GM21423 (cell line): ENCODE results near the gene NPHP4.

Experiments
- ATAC-seq: cut with Tn5 transposase; IDR thresholded peaks from one replicate; pipeline ENCODE4 v1.9.1; 2021; ENCODE audit warnings: mild to moderate bottlenecking, moderate library complexity; ENCODE audit not compliant: unreplicated experiment

NPHP4 gene

DNA sequence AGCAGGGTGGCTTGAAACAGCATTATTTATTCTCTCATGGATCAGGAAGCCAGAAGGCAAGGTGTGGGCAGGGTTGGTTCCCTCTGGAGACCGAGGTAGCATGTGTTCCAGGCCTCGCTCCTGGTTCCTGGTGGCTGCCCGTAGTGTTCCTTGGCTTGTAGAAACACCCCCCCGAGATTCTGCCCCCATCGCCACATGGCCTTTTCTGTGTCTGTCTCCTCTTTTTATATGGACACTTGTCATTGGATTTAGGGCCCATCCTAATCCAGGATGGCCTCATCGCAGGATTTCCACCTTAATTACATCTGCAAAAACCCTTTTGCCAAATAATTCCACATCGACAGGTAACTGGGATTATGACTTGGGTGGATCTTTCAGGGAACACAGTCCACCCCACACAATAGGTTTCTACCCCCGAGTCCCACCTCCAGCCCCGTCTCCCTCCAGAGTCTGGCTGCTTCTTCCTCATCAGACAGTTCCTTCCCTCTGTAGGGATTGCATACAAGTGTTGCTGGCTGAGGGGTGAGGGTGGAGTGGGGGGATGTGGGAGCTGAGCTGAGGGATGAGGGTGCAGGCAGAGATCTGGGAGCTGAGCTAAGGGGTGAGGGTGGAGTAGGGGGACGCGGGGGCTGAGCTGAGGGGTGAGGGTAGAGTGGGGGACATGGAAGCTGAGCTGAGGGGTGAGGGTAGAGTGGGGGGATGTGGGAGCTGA lies 12.3 kb upstream of the NPHP4 start:
- no peak for ATAC-seq

DNA sequence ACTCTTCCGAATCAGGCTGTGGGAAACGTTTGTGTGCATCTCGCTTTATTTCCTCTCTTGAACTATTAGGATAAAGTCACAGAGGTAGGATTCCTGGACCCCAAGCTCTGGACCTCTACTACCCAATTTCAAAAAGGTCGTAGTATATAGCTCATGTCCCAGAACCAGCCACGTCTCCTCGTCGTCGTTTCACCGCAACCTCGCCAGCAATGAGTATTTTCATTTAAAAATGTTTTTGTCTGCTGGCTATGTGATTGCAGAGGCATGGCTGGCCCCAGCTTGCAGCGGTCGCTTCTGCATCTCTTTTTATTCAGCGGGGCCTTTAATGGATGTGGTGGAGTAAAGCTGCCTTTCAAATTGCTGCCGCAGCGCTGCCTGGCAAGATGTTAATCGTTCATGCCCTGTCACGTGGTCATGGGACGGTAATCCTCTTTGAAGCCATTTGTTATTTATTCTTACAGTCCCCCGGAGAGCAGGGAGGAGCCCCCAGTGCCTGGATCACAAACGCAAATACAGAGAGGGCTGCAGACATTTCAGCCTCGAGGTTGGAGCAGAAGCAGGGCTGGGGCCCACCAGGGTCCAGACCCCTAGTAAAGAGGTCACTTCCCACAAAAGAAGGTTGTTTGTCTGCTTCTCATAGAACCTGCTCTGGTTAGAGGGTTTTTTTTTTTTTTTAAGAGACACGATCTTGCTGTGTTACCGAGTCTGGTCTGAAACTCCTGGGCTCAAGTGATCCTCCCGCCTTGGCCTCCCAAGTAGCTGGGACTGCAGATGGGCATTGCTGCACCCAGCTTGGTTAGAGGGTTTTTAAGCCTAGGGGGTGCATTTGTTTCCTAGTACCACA lies 11.6 kb upstream of the NPHP4 start:
- ATAC-seq: no peak

DNA sequence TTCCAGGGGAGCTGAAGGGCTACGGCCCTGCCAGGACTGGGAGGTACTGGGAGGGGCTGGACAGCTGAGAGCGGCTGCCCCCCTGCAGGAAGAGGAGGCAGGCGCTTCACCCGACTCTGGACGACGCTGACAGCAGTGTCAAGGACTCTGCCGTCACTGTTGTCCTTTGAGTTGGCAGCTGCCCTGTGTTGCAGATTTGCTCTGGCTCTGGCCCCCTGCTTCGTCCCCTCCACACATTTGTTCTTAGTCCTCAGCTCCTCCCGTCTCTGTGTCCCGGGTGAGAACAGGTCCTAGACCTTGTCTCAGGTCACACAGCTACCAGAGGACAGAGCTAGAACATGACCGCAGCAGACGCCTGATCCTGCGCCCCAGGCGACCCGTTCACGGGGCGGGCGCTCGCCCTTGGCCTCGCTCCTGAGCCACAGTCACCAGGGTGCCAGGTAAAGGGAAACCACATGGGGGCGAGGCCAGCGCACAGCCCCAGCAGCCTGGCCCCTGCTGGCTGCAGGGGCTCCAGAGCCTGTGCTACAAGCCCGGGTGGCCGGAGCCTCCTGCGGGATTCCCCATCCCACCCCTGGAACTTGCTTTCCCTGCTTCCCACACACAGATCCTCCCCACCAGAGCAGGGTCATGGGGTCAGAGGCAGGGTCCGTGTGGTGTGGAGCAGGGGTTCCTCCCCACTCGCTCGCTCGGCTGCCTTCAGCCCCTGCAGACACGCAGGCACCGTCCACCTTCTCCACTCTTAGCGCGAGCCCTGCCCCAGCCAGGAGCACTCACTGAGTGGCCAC lies 10.7 kb upstream of the NPHP4 start:
- ATAC-seq: no peak

DNA sequence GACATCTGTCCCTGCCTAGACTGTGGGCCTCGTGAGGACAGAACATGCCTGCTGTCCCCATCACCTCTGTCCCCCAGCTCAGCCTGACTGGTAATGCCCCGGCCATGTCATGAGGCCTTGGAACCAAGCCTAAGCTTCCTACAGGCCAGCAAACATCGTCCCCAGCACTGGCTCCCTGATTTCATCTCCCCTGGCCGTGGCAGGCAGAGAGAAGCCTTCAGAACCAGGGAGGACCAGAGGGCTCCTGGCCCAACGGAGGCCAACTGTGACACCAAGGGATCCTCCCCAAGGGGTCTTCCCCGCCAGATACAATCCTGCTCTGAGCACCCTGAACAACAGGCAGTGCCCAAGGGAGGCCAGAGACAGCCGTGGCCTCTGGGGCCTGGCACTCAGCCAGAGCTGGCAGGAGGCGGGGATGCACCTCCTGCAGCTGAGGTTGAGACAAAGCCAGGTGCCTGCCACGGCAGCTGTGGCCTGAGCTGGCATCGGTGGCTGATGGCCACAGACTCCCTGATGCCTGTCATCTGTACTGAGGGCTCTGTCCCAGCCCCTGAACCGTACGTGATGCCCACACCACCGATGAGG lies 9.9 kb upstream of the NPHP4 start:
- ATAC-seq: no peak

DNA sequence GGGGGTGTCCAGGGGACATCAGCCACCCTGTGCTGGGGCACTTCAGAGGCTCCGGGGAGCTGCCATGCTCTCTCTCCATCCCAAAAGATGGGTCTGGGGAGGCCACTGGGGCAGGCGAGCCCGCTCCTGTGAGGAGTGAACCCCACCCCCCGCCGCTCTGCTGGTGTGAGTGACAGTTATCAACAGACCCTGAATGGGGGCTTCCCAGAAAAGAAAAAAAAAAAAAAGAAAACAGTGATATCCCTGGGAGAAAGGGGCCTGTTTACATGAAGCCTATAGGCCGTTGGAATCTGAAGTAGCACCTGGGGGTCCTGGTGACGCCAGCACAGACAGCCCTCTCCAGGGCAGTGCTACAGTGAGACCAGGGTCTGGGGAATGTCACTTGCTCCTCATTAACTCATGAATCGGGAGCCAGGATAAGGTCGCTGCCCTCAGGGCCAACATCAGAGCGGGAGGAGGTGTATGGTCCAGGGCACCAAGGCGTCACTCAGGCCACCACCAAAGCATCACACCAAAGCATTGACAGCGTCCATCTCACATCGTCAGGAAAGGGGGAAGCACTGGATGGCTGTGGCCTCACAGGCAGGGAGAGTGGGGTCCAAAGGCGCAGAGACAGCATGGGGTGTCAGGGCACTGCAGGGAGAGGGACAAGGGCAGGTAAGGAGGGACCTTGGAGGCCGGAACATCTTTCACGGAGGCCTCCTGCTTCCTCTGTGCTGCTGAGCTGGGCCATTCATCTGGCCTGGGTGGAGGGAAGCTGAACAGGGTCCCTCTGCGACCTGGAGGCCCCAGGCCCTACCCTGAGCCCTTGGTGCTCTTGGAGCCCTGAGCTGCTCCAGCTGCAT lies 8.4 kb upstream of the NPHP4 start:
- ATAC-seq: no peak

DNA sequence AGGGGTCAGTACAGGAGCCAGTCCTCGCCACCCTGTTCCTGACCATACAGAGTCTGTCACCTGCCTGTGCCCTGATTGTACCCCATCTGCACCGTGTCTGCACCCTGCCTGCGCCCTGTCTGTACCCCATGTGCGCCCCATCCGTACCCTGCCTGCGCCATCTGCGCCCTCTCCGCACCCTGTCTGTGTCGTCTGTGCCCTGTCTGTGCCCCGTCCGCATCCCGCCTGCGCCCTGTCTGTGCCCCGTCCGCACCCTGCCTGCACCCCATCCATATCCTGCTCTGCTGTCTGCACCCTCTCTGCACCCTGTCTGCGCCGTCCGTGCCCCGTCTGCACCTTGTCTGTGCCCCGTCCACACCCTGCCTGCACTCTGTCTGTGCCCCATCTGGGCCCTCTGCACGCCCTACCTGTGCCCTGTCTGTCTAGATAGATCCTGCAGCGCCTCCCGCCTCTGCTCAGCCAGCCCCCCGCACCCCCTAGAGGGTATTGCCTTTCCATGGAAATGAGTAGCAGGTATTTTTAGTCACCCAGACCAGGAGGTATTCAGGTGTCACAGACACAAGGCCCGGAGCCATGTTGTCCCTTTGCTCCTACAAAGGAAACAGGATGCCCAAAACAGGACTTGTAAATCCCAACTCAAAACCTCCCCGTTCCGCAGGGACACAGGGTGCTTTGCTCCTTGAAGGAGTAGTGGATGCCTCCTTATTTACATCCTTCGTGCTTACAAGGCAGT lies 7.7 kb upstream of the NPHP4 start:
- no peak for ATAC-seq

DNA sequence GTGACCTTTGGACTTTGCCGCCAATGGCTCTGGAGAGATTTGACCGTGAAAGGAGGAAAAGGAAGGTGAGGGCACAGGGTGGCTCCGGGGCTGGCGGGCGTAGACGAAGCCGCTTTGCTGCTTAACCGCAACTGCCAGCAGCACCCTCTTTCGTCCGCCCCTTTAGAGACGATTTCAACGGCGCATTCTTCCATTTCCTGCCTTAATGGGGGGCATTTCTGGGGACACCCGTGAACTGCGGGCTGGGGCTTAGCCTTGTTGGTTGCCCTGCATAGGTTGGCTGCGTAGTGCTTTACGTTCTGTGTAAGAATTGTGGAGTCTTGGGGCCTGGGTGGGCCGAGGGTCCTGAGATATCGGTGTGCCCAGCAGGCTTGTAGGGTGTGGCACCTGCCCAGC lies 6.7 kb upstream of the NPHP4 start:
- no peak for ATAC-seq

DNA sequence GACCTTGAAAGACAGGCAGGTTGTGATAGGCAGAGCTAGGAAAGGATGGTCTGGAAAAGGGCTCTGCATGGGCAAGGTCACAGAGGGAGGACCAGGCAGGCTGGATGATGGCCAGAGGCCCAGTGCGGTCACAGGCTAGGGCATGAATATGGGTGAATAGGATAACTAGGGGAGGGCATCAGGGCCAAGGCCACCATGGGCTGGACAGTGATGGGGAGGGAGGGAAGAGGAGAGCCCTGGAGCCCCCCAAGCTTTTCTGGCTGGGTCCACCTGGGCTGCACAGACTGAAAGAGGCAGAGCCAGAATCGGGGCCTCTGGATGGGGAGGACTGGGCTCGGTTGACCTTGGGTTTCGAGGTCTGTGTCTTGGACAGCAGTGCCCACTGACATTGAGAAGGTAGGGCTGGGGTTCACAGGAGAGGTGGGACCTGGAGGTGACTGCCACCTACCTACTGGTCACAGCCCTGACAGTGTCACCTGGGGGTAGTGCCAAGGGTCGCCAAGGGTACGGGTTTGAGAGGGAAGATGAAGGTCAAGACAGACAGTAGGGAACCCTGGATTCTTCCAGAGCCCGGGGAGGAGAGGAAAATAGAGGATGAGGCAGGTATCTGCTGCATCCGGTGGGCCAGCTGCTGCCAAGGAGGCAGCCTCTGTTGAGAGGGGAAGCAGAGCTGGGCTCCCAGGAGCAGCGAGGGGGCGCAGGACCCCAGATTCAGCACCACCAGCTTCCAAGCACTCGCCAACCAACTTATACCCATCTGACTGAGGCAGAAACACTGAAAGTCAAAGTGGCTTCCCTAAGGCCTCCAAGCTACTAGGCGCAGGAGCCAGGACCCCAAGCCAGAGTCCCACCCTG lies 6.1 kb upstream of the NPHP4 start:
- no peak for ATAC-seq

DNA sequence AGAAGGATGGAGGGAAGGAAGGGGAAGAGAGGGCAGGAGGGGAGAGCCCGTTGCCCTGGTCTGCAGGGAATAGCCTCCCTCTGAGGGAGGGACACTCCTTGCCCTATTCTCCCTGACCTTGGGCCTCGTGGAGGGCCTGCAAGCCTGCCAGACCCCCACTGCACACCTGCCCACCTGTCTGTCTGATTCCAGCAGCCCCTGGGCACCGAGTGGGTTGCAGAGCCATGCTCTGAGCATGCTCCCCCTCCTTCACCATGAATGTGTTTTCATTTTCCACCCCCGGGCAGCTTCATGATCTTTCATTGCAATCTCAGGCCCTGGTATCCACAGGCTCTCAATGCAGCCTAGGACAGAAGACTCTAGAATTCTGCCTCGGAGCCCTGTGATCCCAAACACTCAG lies 5.1 kb upstream of the NPHP4 start:
- ATAC-seq: no peak

DNA sequence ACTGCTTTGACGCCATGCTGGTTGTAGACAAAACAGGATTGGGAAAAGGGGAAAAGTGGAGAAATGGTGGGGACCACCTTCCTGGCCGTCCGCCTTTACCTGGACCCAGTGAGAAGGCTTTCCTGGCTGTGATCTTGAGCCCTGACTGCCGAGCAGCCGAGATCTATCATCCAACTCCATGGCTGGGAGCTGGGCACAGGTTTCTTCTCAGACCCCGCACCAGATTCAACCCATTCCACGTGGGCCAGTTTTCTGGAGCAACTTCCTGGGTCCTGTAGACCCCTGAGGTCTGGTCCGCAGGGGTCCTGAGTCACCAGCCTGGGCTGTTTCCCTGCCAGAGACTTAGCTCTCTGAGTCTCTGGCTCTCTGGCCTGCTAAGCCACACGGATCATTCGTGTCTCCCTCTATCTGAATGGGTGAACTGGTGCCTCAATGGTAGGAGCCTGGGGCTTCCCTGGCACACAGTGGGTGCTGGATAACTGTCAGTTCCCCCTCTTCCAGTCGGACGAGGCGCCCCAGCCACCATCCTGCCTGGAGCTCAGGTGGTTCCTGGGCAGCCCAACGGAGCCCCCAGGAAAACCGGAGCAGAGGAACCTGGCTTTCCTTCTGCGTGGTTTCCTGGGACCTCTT lies 4.5 kb upstream of the NPHP4 start:
- ATAC-seq: no peak

DNA sequence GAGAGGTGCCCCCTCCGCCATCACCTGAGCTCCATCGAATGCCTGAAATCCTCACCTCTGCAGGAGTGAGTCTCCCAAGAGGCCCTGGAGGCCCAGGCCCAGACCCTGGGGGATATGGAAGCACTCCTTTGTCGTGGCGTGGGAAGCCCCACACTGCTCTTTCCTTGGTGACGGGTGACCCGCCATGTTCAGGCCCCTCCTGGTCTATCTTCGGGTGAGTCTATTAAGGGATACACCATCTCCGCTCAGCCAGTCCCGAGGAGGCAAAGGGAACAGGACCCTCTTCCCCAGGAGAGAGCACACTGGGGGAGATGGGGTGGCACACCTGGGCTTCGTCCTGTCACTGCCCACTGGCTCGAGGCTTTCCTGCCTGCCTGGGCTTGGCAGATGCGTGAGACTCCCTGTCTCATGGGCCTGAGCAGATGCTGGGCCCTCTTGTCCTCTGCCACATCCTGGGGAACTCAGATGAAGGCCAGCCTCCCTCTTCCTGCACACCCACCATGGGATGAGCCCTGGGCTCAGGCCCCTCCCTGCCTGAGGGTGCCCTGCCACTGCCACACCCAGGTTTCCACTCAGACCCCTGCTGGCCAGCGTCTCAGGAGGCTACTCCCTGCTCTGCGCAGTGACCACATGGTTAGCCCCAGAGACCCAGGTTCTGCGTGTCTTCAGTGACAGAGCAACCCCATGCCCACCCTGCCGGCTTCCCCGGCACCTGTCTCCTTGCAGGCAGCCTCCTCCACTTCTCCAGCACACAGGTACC lies 3.8 kb upstream of the NPHP4 start:
- ATAC-seq: no peak

DNA sequence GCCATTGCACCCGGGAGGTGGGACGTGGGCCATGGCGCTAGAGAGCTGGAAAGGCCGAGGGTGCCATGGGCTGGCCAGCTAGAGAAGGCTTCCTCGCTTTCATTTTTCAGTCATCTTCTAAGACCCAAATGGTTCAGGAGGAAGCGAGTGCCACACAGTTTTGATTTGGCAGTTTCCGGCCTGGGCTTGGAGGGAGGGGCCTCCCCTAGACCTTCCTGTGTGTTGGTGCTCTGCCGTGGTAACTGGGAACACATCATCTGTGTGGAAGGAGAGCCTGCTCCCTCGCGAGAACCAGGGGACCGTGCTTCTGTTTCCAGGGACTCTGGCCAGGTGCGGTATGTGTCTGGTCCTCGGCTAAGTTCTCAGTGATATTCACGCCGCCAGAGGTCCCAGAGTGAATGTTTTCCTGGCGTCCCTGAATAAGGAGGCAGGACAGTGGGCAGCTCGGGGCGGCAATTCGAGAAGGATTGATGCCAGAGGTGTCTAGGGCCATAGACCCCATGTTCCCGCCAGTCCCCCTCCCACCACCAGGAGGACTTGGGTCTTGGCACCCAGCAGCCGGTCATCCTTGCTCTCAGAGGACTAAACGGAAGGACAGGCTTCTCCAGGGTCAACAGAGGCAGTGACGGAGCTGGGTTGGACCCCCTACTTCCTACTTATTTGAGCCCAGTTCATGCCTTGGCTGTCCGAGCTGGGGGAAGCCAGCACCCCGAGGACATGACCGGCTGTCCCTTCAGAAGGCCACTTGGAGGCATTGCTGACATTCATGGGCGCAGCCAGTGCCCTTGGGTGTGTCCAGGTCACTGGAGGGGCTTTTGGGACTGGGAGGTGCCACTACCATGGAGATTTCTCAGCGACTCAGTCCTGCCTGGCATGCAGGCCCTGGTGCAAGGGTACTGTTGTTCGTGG lies 2.7 kb upstream of the NPHP4 start:
- ATAC-seq: no peak

DNA sequence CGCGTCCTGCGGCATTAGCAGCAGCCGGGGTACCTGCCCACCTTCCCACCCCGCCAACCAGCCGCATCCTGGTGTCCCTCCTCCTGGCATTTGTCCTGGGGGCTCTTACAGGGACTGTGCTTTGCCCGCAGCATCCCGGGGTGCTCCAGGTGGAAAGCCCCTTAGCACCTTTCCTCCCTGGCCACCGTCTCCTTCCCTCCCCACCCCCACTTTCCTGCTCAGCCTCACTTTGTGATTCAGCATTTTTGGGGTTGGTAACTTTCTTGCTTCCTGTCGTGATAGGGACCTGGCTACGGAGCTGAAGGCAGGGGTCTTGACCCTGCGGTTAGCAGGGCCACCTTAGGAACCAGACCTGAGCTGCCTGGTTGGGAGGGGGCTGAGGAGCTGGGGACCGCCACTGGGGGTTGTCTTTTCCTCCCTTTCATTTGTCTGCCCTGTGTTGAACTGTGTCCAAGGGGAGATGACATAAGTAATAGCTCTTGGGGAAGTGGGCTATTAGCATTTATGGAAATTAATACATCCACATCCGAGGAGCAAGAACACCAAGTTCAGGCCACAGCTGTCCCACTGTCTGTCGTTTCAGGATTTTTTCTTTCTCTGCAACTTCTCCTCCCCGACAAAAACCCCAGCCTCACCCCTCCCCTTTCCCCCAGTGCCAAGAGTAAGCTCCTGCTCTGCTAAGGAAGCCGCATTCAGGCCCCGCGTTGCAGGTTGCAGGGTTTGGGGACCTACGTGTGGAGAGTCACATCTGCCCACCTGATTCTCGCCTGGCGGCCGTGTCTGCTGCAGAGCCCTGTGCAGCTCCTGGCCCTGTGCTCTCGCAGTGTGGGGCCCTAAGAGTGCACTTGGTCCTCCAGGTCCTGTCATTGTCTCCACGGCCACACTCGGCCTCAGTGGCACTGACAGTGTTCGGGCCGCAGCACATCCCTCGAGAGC lies 1.6 kb upstream of the NPHP4 start:
- no peak for ATAC-seq

DNA sequence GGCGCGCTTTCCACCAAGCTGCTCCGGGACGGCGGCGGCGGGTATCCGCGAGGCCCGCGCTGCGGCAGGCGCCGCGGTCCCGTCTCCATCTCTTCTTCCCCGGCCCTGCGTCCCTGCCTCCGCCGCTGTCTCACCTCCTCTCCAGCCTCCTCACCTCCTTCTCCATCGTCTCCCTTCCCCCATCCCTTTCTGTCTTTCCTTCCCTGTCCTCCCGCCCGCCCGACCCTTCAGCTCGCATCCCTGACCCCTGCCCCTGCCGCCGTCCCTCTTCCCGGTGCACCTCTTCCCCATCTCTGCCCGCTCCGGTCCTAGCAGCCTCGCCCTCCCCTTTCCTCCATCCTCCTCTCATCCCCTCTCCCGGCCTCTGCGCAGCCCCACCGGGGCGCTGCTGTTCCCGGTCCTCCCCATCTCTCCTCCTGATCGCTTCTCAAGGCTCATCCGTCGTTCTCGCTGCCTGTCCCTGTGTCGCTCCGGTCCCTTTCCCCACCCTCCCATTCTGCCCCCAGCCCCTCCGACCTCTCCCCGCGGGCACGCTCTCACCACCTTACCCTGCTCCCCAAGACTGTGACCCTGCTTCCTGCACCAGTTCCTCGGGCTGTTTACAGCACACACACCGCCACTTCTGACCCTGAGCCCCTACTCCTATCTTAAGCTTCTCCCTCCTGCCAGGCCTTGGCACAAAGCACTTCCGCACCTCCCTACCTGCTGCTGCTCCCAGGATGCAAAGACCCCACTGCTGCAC lies 760 bp upstream of the NPHP4 start:
- peak; percentile 2 for ATAC-seq
